ES-I3 (cell line): ENCODE measurements around the gene DDIAS.

ENCODE experiments used
- H3K36me3 ChIP-seq: 2 replicates; pipeline ENCODE4 v1.6.1; 2013; ENCODE audit warnings: mild to moderate bottlenecking, low read length, control low read depth, moderate library complexity; ENCODE audit not compliant: insufficient read depth
- H3K4me1 ChIP-seq: 2 replicates; pipeline ENCODE4 v1.6.1; 2013; ENCODE audit warnings: mild to moderate bottlenecking, control low read depth, low read length; ENCODE audit not compliant: insufficient read depth
- H3K9ac ChIP-seq: 2 replicates; pipeline ENCODE4 v1.6.1; 2013; ENCODE audit warnings: low read depth, mild to moderate bottlenecking, low read length, moderate library complexity
- H3K9me3 ChIP-seq: 2 replicates; pipeline ENCODE4 v1.6.1; 2013; ENCODE audit warnings: mild to moderate bottlenecking, low read length, moderate library complexity; ENCODE audit not compliant: control insufficient read depth, insufficient read depth

Gene DDIAS

GRCh38 chr11:82978422-82979099 lies 77.0 kb downstream of the DDIAS start:
- Histone ChIP-seq H3K4me1 (no peaks in the 10 kb centered on the region), H3K9me3 (no peaks in the 10 kb centered on the region), H3K9ac (no peak overlapping the region), H3K36me3 (no peaks in the 10 kb centered on the region; the same call in 1 of the 2 replicates)

- Histone ChIP-seq H3K9ac (no peak overlapping the region), H3K9me3 (no peaks in the 10 kb centered on the region), H3K36me3 (no peaks in the 10 kb centered on the region; the same call in 1 of the 2 replicates), H3K4me1 (no peaks in the 10 kb centered on the region)
These were observed 78.3 kb downstream of the DDIAS start for GRCh38 chr11:82979824-82980223.

- Histone ChIP-seq H3K4me1 (no peaks in the 10 kb centered on the region), H3K9me3 (no peaks in the 10 kb centered on the region), H3K36me3 (no peaks in the 10 kb centered on the region; the same call in 1 of the 2 replicates), H3K9ac (no peak overlapping the region)
These were observed 78.8 kb downstream of the DDIAS start for GRCh38 chr11:82980292-82980691.

- Histone ChIP-seq H3K4me1 (no peaks in the 10 kb centered on the region), H3K36me3 (no peaks in the 10 kb centered on the region; the same call in 1 of the 2 replicates), H3K9ac (no peak overlapping the region), H3K9me3 (no peaks in the 10 kb centered on the region)
These were observed 79.4 kb downstream of the DDIAS start for GRCh38 chr11:82980947-82981346.

- Histone ChIP-seq H3K9me3 (no peaks in the 10 kb centered on the region), H3K36me3 (no peaks in the 10 kb centered on the region; the same call in 1 of the 2 replicates), H3K9ac (no peak overlapping the region), H3K4me1 (no peaks in the 10 kb centered on the region)
These were observed 80.3 kb downstream of the DDIAS start for GRCh38 chr11:82981852-82982251.
